NK-92 (cell line): ENCODE measurements around the gene PARD3.
"Not testable (repeated sequence)": the region's sequence is repeated elsewhere in the genome, so short reads cannot be mapped to it uniquely, and the experiment has no call there.

ENCODE experiments used
- DNase-seq: peaks from one replicate; lab custom pipeline; 2025; ENCODE audit not compliant: unreplicated experiment; lab: John Stamatoyannopoulos, UW

PARD3 gene

GRCh38 chr10:34281661-34282582 is 533.2 kb downstream of the PARD3 start:
- no peak for DNase-seq

DNA sequence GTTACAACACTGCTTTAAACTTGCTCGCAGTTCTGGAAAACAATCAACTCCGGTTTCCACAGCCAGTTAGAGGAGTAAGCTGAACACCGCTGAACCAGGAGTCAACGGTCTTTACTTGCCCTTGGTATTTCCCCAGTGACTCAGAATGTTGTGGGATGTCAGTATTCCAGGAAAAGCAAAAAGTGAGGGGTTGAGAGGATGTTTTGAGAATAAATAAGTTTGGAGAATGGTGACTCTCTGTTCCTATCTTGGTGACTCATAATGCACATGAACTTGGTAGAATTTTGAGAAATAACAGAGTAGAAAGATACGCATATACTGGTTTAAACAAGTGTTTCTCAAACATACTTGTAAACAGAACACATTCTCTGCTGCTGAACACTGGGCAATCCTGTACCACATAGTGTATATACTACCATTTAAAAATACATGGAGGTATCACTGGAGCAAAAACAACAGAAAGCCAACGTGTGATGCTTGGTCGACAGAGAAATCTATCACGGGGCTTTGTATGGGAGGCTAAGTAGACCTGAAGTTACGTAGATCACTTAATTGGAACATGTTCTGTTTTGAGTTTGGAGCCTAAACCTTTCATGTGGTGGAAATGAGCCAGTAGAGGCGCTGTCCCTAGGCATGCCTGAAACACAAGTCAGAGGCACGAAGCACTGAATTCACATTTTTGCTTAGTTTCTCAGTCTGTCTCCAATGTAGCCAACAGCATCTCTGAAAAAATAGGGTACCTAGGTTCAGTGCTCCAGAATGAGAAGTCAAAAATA is 534.3 kb downstream of the PARD3 start:
- DNase-seq, result no peak

GRCh38 chr10:34275626-34276130 is 539.4 kb downstream of the PARD3 start:
- DNase-seq, result no peak

GRCh38 chr10:34274906-34275305 is 540.2 kb downstream of the PARD3 start:
- DNase-seq, result no peak

DNA sequence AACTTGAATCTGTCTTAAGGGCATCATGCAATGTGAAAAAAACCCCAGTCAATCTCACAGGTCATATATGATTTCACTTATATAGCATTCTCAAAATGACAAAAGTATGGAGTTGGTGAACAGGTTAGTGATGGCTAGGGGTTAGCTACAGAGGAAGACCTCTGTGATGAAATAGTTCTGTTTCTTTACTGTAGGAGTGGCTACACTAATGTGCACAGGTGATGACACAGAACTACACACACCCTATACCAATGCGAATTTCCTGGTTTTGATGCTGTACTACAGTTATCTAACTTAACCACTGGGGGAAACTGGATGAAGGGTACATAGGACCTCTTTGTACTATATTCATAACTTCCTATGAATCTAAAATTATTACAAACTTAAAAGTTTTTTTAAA is 541.8 kb downstream of the PARD3 start:
- DNase-seq, result no peak

DNA sequence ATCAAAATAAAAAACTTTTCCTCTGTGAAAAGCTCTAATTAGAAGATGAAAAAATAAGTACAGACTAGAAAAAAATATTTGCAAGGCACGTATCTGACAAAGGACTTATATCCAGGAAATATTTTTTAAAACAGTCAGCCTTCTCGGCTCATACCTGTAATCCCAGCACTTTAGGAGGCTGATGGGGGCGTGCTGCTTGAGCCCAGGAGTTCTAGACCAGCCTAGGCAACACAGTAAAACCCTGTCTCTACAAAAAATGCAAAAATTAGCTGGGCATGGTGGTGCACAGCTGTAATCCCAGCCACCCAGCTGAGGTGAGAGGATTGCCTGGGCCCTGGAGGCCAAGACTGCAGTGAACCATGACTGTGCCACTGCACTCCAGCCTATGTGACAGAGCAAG is 542.8 kb downstream of the PARD3 start:
- DNase-seq, result no peak

- not testable (repeated sequence) for DNase-seq
These were observed 546.7 kb downstream of the PARD3 start for GRCh38 chr10:34268410-34268809.

GRCh38 chr10:34262985-34263384 is 552.1 kb downstream of the PARD3 start:
- DNase-seq, result no peak

DNA sequence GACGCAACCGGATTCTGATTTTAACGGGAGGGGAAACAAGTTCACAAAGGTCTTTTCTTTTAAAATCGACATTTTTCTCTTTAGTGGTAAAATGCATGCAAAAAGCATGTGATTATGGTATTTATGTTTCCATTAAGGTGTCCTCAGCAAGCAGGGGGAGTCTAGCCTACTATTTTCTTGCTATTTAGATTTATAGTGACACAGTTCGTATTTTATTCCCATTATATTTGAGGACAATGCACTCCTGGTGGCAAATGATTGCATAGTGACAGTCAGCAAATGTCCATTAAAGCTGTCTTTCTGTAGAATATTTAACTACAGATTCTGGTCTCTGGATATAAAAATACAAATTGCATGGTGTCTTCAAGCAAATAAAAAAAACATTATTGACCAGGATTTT is 554.2 kb downstream of the PARD3 start:
- no peak for DNase-seq

DNA sequence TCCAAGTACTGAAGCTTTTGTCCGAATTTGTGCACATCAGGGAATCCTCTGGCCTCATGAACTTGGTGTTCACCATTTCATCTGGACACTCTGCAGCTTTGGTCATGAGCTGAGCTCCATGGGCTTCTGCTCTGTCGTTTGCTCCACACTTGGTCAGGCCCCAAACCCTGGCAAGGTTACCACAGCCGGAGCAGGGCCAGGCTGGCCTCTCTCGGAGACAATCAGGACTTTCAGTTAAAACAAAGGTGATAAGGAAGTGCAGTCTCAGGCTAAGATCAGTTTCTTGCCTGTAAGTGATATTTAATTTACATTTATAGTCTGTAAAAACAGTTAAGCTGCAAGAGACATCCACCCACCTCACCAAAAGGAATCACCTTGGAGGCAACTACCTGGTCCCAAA is 558.9 kb downstream of the PARD3 start:
- DNase-seq, result no peak

- DNase-seq, result no peak
These were observed 560.1 kb downstream of the PARD3 start for GRCh38 chr10:34255035-34255434.

GRCh38 chr10:34254596-34254995 is 560.5 kb downstream of the PARD3 start:
- no peak for DNase-seq

- DNase-seq, result no peak
These were observed 563.0 kb downstream of the PARD3 start for GRCh38 chr10:34252111-34252510.

GRCh38 chr10:34251177-34251576 is 563.9 kb downstream of the PARD3 start:
- DNase-seq, result no peak

DNA sequence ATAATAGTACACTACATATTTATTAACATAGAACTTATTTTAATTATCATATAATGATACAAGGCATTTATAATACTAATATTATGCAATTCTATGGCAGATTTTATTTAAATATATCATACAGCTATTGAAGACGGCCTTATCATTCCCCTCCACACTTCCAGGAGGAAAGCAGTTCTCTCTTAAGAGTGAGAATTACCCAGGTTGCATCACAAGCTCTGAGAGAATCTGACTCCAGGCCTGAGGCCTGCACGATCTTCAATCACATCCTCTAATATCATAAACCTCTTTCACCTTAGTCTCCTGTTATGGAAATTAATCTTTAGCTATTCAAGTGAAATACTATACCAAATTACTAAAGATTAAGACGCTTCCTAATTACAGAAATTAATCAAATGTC is 564.4 kb downstream of the PARD3 start:
- no peak for DNase-seq

DNA sequence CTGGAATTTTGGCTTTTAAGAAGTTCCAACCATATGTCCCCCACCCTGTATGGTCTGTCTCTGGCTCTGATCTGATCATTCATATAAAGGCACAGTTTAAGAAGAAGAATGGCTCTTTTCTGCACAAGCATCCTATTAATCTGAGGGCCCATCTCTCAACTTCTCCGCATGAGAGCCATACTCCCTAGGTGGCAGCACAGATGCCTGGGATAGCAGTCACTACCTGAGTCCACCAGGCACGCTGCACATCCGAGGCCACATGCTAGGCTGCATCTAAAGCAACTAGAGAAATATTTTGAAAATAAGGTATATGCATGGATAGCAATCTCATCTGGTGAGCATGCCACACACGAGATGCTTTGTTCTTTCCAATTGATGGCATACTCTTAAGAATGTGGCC is 565.5 kb downstream of the PARD3 start:
- no peak for DNase-seq

GRCh38 chr10:34247560-34247959 is 567.5 kb downstream of the PARD3 start:
- no peak for DNase-seq

- no peak for DNase-seq
These were observed 570.2 kb downstream of the PARD3 start for GRCh38 chr10:34244756-34245484.

DNA sequence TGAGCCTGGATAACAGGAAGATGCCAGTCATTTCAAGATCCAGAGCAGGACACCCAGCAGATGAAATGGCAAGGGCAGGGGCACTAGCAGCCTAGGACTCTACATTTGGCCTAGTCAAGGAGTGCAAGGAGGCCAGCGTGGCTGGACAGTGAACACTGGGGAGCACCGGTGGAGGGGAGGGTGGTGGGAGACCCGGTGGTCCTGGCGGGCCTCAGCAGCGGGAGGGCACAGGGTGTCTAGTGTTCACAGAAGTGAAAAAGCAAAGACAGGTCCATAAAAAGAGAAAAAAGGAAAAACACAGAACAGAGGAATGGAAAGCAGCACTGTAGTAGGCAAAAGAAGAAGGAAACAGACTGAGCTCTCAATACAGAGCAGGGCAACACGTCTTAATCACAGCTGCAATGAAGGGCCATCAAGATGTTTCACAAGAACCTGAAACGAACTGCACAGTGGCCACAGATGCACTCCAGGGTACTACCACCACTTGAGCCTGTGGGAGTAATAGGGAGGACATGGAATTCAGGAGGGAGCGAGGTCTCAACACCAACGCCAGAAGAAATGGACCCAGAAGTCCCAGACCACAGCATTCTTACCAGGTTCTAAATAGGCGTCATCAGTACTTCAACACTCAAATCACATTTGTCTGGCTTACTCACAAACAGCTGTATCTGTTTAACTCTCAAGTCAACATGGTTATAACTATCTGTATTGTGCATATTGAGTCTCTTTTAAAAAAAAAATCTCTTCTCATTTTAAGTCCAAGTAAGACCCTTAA is 573.7 kb downstream of the PARD3 start:
- DNase-seq, result no peak

DNA sequence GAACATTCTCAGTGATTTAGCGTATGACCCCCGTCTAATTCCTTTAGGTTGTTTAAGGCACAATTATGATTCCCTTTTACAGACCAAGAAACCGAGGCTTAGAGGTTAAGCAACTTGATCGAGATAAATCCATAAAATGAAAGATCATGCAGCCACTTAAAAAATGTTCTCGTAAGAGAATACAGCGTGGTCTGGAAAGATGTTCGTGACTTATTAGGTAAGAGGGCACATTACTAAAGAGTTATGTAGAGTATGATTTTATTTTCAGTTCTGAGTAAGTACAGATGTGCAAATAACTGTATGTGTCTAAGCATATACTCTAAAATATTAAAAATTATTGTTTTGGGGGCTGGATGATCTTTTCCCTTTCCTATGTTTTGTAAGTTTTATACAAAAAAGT is 575.1 kb downstream of the PARD3 start:
- DNase-seq, result no peak
